Smooth muscle cell (in vitro differentiated cells): ENCODE results near the gene GPRC5C. TPM values are rescaled to one million over a fixed set of nuclear protein-coding genes. Genes with fewer than 3 reads are reported as not detected.
A peak's percentile ranks its signal among the peaks of the same experiment; 100 is the strongest.

Experiments used
- DNase-seq: peaks from one replicate; lab custom pipeline; 2025; ENCODE audit not compliant: unreplicated experiment; lab: John Stamatoyannopoulos, UW
- H2AFZ ChIP-seq: fragments of 200-600 bp; sonication (generic); 2 replicates; pipeline ENCODE4 v1.6.0; 2016; ENCODE audit warnings: antibody characterized with exemption, low read depth, mild to moderate bottlenecking
- H3F3A ChIP-seq: fragments of 200-600 bp; sonication (generic); 2 replicates; pipeline ENCODE4 v1.6.0; 2017; ENCODE audit warnings: antibody characterized with exemption, low read depth
- H3K27ac ChIP-seq: fragments of 200-600 bp; sonication (generic); 2 replicates; pipeline ENCODE4 v1.5.1; 2016; ENCODE audit warnings: low read depth, mild to moderate bottlenecking
- H3K27me3 ChIP-seq: fragments of 200-600 bp; sonication (generic); 2 replicates; pipeline ENCODE4 v1.6.1; 2016; ENCODE audit warnings: low read depth, mild to moderate bottlenecking
- H3K36me3 ChIP-seq: fragments of 200-600 bp; sonication (generic); 2 replicates; pipeline ENCODE4 v1.5.1; 2016; ENCODE audit warnings: low read depth
- H3K4me1 ChIP-seq: fragments of 200-600 bp; sonication (generic); 2 replicates; pipeline ENCODE4 v1.5.1; 2016; ENCODE audit warnings: low read depth
- H3K4me2 ChIP-seq: fragments of 200-600 bp; sonication (generic); 2 replicates; pipeline ENCODE4 v1.6.0; 2016; ENCODE audit warnings: mild to moderate bottlenecking
- H3K4me3 ChIP-seq: fragments of 200-600 bp; sonication (generic); 2 replicates; pipeline ENCODE4 v1.5.1; 2016; ENCODE audit warnings: mild to moderate bottlenecking
- H3K79me2 ChIP-seq: fragments of 200-600 bp; sonication (generic); 2 replicates; pipeline ENCODE4 v1.6.0; 2016; ENCODE audit warnings: low read depth, mild to moderate bottlenecking
- H3K9ac ChIP-seq: fragments of 200-600 bp; sonication (generic); 2 replicates; pipeline ENCODE4 v1.6.0; 2016; ENCODE audit warnings: low read depth
- H3K9me3 ChIP-seq: fragments of 200-600 bp; sonication (generic); replicated peaks from 2 replicates; pipeline ENCODE4 v1.5.1; 2016; ENCODE audit warnings: low read depth
- H4K20me1 ChIP-seq: fragments of 200-600 bp; sonication (generic); 2 replicates; pipeline ENCODE4 v1.6.0; 2016; ENCODE audit warnings: low read depth
- WGBS: methylation state at CpG from one replicate; pipeline ENCODE4 v1.1.7; 2016; ENCODE audit warnings: low lambda C conversion rate; 5-methylcytosine and 5-hydroxymethylcytosine counted together
- polyA plus RNA-seq: library from polyadenylated mRNA; unstranded; fragments of >200 nt; fragmentation: Nextera tagmentation; extraction: Ambion mirVana; gene quantifications from 2 replicates; pipeline ENCODE4 v1.2.1, GENCODE V29; 2016
- total RNA-seq: library from RNA; depleted of rRNA; stranded (reverse); fragments of >200 nt; gene quantifications from 2 replicates; pipeline ENCODE4 v1.2.3, GENCODE V29; 2014
- TF ChIP-seq, protein P1 (sequence below): fragments of 200-600 bp; sonication (generic); IDR thresholded peaks from 2 replicates; pipeline ENCODE4 v1.5.1; 2017; ENCODE audit warnings: borderline replicate concordance, mild to moderate bottlenecking, antibody characterized with exemption; ENCODE audit not compliant: insufficient read depth, poor library complexity, severe bottlenecking

GPRC5C gene
- total and polyA plus RNA-seq, 2 experiments from 2014 or later = 64.5 to 96.9 TPM

DNA sequence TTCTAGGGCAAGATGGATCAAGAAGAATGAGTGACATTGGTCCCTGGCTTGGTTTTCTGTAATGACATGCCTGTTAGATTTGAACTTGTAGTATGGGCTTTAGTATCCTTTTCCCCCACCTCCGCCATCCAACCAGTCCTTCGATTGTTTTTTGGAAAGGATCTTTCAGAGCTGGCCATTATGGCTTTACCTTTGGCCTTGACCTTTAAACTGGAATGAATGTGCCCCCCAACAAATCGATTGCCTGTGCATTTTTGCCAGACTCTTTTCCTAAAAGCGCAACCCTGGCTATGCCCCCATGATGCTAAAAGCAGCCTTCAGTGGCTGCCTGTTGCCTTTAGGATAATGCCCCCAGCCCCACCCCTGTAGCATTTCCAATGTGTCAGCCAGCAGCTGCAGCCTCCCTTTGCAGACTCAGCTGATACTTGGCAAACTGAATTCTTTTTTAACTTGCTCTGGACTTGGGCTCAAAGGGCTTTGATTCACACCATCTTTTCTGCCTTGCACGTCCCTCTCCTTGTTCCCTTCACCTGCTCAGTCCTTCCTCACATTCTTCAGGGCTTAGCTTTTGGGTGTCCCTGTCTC lies 4.0 kb downstream of the GPRC5C start:
- 92% methylated on average over 5 of the region's 5 CpGs for WGBS
- no peaks in the 10 kb centered on the region for H3K36me3 ChIP-seq
- H3K4me1 ChIP-seq = peaks cover 4% of the 10 kb centered on the region
- no peaks in the 10 kb centered on the region for H3K27me3 ChIP-seq
- H3K9ac ChIP-seq = no peak overlapping the region
- TF ChIP-seq, protein P1, sequence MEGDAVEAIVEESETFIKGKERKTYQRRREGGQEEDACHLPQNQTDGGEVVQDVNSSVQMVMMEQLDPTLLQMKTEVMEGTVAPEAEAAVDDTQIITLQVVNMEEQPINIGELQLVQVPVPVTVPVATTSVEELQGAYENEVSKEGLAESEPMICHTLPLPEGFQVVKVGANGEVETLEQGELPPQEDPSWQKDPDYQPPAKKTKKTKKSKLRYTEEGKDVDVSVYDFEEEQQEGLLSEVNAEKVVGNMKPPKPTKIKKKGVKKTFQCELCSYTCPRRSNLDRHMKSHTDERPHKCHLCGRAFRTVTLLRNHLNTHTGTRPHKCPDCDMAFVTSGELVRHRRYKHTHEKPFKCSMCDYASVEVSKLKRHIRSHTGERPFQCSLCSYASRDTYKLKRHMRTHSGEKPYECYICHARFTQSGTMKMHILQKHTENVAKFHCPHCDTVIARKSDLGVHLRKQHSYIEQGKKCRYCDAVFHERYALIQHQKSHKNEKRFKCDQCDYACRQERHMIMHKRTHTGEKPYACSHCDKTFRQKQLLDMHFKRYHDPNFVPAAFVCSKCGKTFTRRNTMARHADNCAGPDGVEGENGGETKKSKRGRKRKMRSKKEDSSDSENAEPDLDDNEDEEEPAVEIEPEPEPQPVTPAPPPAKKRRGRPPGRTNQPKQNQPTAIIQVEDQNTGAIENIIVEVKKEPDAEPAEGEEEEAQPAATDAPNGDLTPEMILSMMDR = no peak
- H3K79me2 ChIP-seq = peaks cover 75% of the 10 kb centered on the region
- no peak overlapping the region for H3K27ac ChIP-seq
- no peak for DNase-seq
- H2AFZ ChIP-seq = no peak overlapping the region
- peaks cover 80% of the 10 kb centered on the region for H4K20me1 ChIP-seq
- no peaks in the 10 kb centered on the region for H3K9me3 ChIP-seq
- no peak overlapping the region for H3K4me2 ChIP-seq
- no peaks in the 10 kb centered on the region for H3F3A ChIP-seq
- no peak overlapping the region for H3K4me3 ChIP-seq

DNA sequence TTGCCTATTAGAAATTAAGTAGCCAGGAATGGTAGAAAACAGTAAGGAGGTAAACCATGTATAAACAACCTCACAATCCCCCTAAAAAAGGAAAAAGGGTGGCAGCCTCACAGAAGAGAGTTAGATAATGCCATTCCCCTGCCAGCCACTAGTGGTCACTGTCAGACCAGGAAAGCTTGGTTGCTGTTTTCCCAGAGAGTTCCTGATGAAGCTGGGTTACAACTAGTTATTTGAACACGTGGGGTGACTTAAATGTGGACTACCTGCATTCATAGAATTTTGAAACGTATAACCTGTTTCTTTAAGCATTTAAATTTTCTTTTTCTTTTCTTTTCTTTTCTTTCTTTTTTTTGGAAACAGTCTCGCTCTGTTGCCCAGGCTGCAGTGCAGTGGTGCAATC lies 5.8 kb downstream of the GPRC5C start:
- Histone ChIP-seq H3F3A (no peaks in the 10 kb centered on the region), H3K79me2 (peaks cover 65% of the 10 kb centered on the region), H3K4me3 (no peak overlapping the region), H3K4me1 (peaks cover 7% of the 10 kb centered on the region), H3K9me3 (no peaks in the 10 kb centered on the region), H3K27me3 (no peaks in the 10 kb centered on the region), H3K9ac (no peak overlapping the region), H3K36me3 (no peaks in the 10 kb centered on the region), H3K4me2 (no peak overlapping the region), H2AFZ (no peak overlapping the region), H4K20me1 (peaks cover 97% of the 10 kb centered on the region), H3K27ac (no peak overlapping the region)
- no peak for DNase-seq
- WGBS = 73% methylated on average over 3 of the region's 3 CpGs
- TF ChIP-seq, protein P1 = peak; percentile 60

DNA sequence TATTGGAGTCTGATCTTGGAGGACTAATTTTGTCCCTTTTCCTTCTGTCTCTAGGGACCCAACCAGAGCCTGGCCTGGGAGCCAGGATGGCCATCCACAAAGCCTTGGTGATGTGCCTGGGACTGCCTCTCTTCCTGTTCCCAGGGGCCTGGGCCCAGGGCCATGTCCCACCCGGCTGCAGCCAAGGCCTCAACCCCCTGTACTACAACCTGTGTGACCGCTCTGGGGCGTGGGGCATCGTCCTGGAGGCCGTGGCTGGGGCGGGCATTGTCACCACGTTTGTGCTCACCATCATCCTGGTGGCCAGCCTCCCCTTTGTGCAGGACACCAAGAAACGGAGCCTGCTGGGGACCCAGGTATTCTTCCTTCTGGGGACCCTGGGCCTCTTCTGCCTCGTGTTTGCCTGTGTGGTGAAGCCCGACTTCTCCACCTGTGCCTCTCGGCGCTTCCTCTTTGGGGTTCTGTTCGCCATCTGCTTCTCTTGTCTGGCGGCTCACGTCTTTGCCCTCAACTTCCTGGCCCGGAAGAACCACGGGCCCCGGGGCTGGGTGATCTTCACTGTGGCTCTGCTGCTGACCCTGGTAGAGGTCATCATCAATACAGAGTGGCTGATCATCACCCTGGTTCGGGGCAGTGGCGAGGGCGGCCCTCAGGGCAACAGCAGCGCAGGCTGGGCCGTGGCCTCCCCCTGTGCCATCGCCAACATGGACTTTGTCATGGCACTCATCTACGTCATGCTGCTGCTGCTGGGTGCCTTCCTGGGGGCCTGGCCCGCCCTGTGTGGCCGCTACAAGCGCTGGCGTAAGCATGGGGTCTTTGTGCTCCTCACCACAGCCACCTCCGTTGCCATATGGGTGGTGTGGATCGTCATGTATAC lies 8.0 kb downstream of the GPRC5C start:
- no peak overlapping the region for H2AFZ ChIP-seq
- no peaks in the 10 kb centered on the region for H3F3A ChIP-seq
- no peaks in the 10 kb centered on the region for H3K9me3 ChIP-seq
- no peak overlapping the region for H3K4me3 ChIP-seq
- H3K4me1 ChIP-seq = peaks cover 3% of the 10 kb centered on the region
- no peaks in the 10 kb centered on the region for H3K36me3 ChIP-seq
- no peak overlapping the region for H3K4me2 ChIP-seq
- no peak for DNase-seq
- peaks cover 86% of the 10 kb centered on the region for H4K20me1 ChIP-seq
- TF ChIP-seq, protein P1 = no peak
- no peak overlapping the region for H3K9ac ChIP-seq
- whole genome bisulfite sequencing = 98% methylated on average over 31 of the region's 31 CpGs
- no peak overlapping the region for H3K27ac ChIP-seq
- no peaks in the 10 kb centered on the region for H3K27me3 ChIP-seq
- peaks cover 45% of the 10 kb centered on the region for H3K79me2 ChIP-seq
